Spleen (tissue), 7 donors: Measurements from ENCODE around the gene CMTM6.
"Not testable (repeated sequence)": the region's sequence is repeated elsewhere in the genome, so short reads cannot be mapped to it uniquely, and the experiment has no call there.

Experiments
- CTCF ChIP-seq, 11 experiments: fragments of 200-600 bp in 7 of 11; fragments of 450-650 bp in 4 of 11; sonication (generic) in 4 of 11; IDR thresholded peaks in 8 of 11; conservative IDR thresholded peaks in 3 of 11; 1 replicate in 7 of 11; 2 replicates in 4 of 11; pipeline versions ENCODE4 v1.4.0 to v1.8.0; 2016 to 2021; ENCODE audit warnings: antibody characterized with exemption in 11 of 11, inconsistent platforms in 4 of 11, mild to moderate bottlenecking in 1 of 11
- POLR2A ChIP-seq, 3 donors: fragments of 450-650 bp; IDR thresholded peaks; one replicate each; pipeline ENCODE4 v1.5.1; 2017; ENCODE audit warnings: antibody characterized with exemption in 3 of 3, mild to moderate bottlenecking in 1 of 3
- POLR2AphosphoS5 ChIP-seq, 3 donors: sonication (generic); formaldehyde crosslinking; IDR thresholded peaks; one replicate each; pipeline ENCODE4 v1.5.1; 2017; ENCODE audit warnings: antibody characterized with exemption in 3 of 3
- donor health status: DM: no; HTN: no; CAD: no; lungs with moderate emphysema.
- donor health status: DM: no; HTN: no; CAD: no.
- donor health status: DM: no; HTN: no; CAD: no.

GRCh38 chr3:32518921-32519320, 16.3 kb upstream of the CMTM6 start:
- not testable (repeated sequence) for TF ChIP-seq CTCF (IDR thresholded peaks at IDR 0.05 in 8 of 11, conservative IDR thresholded peaks at IDR 0.05 in 3 of 11); POLR2A (IDR thresholded peaks at IDR 0.05); POLR2AphosphoS5 (IDR thresholded peaks at IDR 0.05)
